Type B pancreatic cell (in vitro differentiated cells): ENCODE data around the gene PSEN2. TPM values are rescaled to one million over a fixed set of nuclear protein-coding genes. Genes with fewer than 3 reads are reported as not detected.

Experiments used
- DNase-seq: peaks from one replicate; pipeline ENCODE4 v3.0.0; 2021; ENCODE audit warnings: mixed read lengths; ENCODE audit not compliant: unreplicated experiment; ENCODE audit errors: extremely low spot score
- H3K27ac Mint-ChIP-seq: 2 replicates; pipeline ENCODE4 v1.8.0; 2021; ENCODE audit warnings: mild to moderate bottlenecking, mixed read lengths
- H3K27me3 Mint-ChIP-seq: 2 replicates; pipeline ENCODE4 v1.8.0; 2021; ENCODE audit warnings: mixed read lengths
- H3K36me3 Mint-ChIP-seq: 2 replicates; pipeline ENCODE4 v1.8.0; 2021; ENCODE audit warnings: mixed read lengths
- H3K4me1 Mint-ChIP-seq: one replicate; pipeline ENCODE4 v1.8.0; 2021; ENCODE audit warnings: mixed read lengths; ENCODE audit not compliant: unreplicated experiment
- H3K4me3 Mint-ChIP-seq: 2 replicates; pipeline ENCODE4 v1.8.0; 2021; ENCODE audit warnings: mild to moderate bottlenecking, mixed read lengths
- H3K9me3 Mint-ChIP-seq: 2 replicates; pipeline ENCODE4 v1.8.0; 2021; ENCODE audit warnings: mixed read lengths
- total RNA-seq: library from RNA; stranded (reverse); gene quantifications from 2 replicates; pipeline ENCODE4 v1.2.1, GENCODE V29; 2021; ENCODE audit warnings: low replicate concordance
- TF ChIP-seq, protein P1 (sequence below): fragments of 200-600 bp; sonication (generic); conservative IDR thresholded peaks from 2 replicates; pipeline ENCODE4 v1.5.0; 2021; ENCODE audit warnings: antibody characterized with exemption, mild to moderate bottlenecking

PSEN2 gene
- total RNA-seq, 1 donor from 2014 or later: 22.6 TPM

DNA sequence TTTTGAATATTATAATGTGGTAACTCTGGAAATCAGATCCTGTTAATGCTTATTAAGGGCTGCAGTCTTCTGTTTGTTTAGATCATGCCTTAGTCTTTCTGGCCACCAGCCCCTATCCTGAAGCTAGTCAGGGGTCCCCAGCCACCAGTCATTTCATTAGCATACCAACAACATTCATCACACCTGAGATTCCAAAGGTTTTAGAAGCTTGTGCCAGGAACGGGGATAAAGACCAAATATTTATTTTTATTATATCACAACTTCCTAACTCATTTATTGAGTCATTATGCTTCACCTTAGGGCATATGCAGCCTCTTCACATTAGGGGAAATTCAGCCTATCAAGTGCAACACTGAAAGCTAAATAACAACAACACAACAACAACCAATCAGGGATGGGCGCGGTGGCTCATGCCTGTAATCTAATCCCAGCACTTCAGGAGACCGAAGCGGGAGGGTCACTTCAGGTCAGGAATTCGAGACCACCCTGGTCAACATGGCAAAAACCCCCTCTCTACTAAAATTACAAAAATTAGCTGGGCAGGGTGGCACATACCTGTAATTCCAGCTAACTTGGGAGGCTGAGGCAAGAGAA lies 2.9 kb upstream of the PSEN2 start:
- Mint-ChIP-seq H3K27ac (no peak overlapping the region), H3K9me3 (peaks cover 5% of the 10 kb centered on the region), H3K36me3 (no peaks in the 10 kb centered on the region), H3K4me3 (no peak overlapping the region), H3K27me3 (peaks cover 14% of the 10 kb centered on the region), H3K4me1 (peaks cover 14% of the 10 kb centered on the region)
- TF ChIP-seq, protein P1, sequence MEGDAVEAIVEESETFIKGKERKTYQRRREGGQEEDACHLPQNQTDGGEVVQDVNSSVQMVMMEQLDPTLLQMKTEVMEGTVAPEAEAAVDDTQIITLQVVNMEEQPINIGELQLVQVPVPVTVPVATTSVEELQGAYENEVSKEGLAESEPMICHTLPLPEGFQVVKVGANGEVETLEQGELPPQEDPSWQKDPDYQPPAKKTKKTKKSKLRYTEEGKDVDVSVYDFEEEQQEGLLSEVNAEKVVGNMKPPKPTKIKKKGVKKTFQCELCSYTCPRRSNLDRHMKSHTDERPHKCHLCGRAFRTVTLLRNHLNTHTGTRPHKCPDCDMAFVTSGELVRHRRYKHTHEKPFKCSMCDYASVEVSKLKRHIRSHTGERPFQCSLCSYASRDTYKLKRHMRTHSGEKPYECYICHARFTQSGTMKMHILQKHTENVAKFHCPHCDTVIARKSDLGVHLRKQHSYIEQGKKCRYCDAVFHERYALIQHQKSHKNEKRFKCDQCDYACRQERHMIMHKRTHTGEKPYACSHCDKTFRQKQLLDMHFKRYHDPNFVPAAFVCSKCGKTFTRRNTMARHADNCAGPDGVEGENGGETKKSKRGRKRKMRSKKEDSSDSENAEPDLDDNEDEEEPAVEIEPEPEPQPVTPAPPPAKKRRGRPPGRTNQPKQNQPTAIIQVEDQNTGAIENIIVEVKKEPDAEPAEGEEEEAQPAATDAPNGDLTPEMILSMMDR: no peak
- no peak for DNase-seq

DNA sequence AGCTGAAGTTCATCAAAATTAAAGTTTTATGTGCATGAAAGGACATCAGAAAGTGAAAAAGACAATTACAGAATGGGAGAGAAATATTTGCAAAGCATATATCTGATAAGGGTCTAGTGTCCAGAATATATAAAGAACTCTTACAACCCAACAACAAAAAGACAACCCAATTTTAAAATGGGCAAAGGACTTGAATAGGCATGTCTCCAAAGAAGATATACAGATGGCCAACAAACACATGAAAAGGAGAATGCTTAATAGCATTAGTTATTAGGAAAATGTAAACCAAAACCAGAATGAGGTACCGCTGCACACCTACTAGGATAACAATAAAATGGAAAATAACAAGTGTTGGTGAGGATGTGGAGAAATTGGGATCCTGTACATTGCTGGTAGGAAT lies 1.7 kb upstream of the PSEN2 start:
- peaks cover 14% of the 10 kb centered on the region for H3K4me1 Mint-ChIP-seq
- DNase-seq: no peak
- peak overlapping the region; percentile 56 for H3K4me3 Mint-ChIP-seq
- H3K9me3 Mint-ChIP-seq: peaks cover 5% of the 10 kb centered on the region
- H3K27me3 Mint-ChIP-seq: peaks cover 14% of the 10 kb centered on the region
- TF ChIP-seq, protein P1: no peak
- H3K27ac Mint-ChIP-seq: no peak overlapping the region
- H3K36me3 Mint-ChIP-seq: no peaks in the 10 kb centered on the region

DNA sequence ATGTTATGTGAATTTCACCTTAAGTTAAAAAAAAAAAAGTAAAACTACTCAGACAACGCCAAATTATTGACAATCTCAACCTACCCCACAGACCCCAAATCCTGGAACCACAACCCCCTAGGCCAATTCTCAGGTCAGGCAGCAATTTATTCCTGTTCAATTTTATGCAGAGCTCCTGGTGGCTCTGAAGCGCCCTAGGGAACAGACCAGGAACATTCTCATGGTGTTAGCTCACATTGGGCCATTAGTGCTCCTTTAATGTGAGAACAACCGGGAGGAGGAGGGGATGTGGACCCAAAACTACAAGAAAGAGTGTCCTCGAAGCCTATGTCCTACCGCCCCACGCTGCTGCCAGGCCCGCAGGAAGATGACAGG lies 403 bp upstream of the PSEN2 start:
- peak overlapping the region; percentile 88 for H3K4me3 Mint-ChIP-seq
- peaks cover 21% of the 10 kb centered on the region for H3K4me1 Mint-ChIP-seq
- H3K9me3 Mint-ChIP-seq: peaks cover 5% of the 10 kb centered on the region
- TF ChIP-seq, protein P1: no peak
- peaks cover 4% of the 10 kb centered on the region for H3K36me3 Mint-ChIP-seq
- no peak overlapping the region for H3K27ac Mint-ChIP-seq
- H3K27me3 Mint-ChIP-seq: peaks cover 14% of the 10 kb centered on the region
- DNase-seq: no peak

DNA sequence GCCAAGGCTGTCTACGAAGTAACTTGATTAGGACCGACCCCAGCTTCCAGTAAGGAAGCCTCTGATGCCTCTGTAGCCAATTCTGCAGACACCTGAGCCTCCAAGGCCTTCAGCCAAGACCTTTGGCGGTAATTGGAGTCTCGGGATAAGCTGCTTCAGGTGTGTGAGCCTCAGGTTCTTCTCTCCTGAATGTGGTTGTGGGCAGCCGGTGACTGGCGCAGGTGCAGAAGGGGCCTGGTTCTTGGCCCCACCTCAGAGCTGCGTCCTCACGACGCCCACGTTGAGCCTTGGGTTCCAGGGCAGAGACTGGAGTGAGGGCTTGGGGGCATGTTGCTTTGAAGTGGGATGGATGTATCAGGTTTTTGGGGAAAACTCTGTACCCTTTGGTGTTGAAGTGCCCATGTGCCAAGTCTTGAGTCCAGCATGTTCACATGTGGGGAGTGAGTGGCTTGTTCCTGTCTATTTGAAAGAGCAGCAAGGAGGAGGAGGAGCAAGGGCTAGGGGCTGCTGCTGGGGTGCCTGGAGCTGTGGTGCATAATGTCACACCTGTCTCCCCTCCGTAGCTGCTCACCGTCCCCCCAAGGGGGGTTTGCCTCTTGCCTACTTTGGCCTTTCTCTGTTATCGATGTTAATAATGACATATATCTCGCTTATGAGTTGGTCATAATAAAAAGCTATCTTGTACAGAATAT lies 1.4 kb downstream of the PSEN2 start:
- Mint-ChIP-seq H3K36me3 (peaks cover 4% of the 10 kb centered on the region), H3K27me3 (peaks cover 14% of the 10 kb centered on the region), H3K4me3 (peak overlapping the region; percentile 91), H3K4me1 (peaks cover 29% of the 10 kb centered on the region), H3K27ac (no peak overlapping the region), H3K9me3 (peaks cover 5% of the 10 kb centered on the region)
- TF ChIP-seq, protein P1: no peak
- no peak for DNase-seq

DNA sequence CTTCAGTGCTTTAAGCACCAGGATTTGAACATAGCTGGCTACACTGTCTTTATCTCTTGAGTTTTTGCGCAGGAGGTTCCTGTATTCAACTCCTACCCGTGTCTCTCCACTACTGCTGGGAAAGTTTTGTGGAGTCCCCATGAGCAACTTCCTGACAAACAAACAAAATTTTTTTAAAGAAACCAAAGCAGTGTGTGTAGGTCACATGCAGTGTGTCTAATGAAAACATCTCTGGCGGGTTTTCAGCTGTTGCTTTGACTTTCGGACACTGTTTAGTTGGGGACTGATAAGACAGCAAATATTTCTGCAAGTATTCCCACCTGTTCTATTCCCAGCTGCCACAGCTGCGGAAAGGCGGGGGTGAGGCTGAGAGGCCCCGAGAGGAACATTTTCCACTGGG lies 2.0 kb downstream of the PSEN2 start:
- peaks cover 5% of the 10 kb centered on the region for H3K9me3 Mint-ChIP-seq
- no peak overlapping the region for H3K27ac Mint-ChIP-seq
- TF ChIP-seq, protein P1: no peak
- peaks cover 6% of the 10 kb centered on the region for H3K36me3 Mint-ChIP-seq
- DNase-seq: no peak
- peaks cover 31% of the 10 kb centered on the region for H3K4me1 Mint-ChIP-seq
- peak overlapping the region; percentile 91 for H3K4me3 Mint-ChIP-seq
- H3K27me3 Mint-ChIP-seq: peaks cover 14% of the 10 kb centered on the region
